Vagina (tissue), 2 donors: ENCODE measurements around the gene ARHGAP11A.

ENCODE experiments used
- CTCF ChIP-seq, 3 experiments: fragments of 450-650 bp in 2 of 3; fragments of 200-600 bp in 1 of 3; sonication (generic) in 1 of 3; IDR thresholded peaks; one replicate each; pipeline ENCODE4 v1.5.1; 2017 to 2019; ENCODE audit warnings: antibody characterized with exemption in 3 of 3, mild to moderate bottlenecking in 2 of 3, moderate library complexity in 2 of 3
- POLR2A ChIP-seq, 2 donors: fragments of 450-650 bp; IDR thresholded peaks; one replicate each; pipeline ENCODE4 v1.6.1; 2017; ENCODE audit warnings: antibody characterized with exemption in 2 of 2, mild to moderate bottlenecking in 2 of 2, moderate library complexity in 2 of 2
- POLR2AphosphoS5 ChIP-seq, 2 donors: sonication (generic); formaldehyde crosslinking; IDR thresholded peaks; one replicate each; pipeline ENCODE4 v1.9.0; 2017; ENCODE audit warnings: antibody characterized with exemption in 2 of 2, mild to moderate bottlenecking in 2 of 2, low read depth in 1 of 2; ENCODE audit not compliant: insufficient read depth in 1 of 2

DNA sequence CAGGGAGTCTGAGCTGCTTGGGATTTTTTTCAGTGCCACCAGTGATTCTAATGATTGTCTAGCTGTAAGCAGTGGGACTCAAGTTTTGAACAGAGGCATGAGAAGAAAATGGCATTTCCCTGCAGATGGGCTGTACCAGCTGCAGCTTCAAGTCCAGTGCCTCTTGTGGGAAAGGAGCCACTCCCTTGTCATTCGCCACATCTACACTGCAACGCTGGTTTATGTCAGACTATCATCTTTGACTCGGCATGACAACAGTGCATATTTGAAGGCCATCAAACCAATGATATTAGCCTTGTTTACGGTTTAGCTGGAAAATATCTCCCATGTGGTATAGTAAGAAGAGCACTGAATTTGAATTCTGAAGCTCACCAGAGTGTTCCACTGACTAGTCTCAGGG, 48.4 kb downstream of the ARHGAP11A start:
- TF ChIP-seq POLR2A (IDR thresholded peaks at IDR 0.05): no peak
- TF ChIP-seq CTCF (IDR thresholded peaks at IDR 0.05): no peak
- TF ChIP-seq POLR2AphosphoS5 (IDR thresholded peaks at IDR 0.05; ENCODE audit: insufficient read depth in 1 of 2, low read depth in 1 of 2): no peak
